ENCODE measurements around the gene CAPN13.
"Not testable (repeated sequence)": the region's sequence is repeated elsewhere in the genome, so short reads cannot be mapped to it uniquely, and the experiment has no call there.

Gene CAPN13

GRCh38 chr2:30705711-30706533 is 101.3 kb downstream of the CAPN13 start:
- DNase-seq (ENCODE audit: low read depth, low spot score), result no peak

- no peak for DNase-seq (ENCODE audit: low read depth, low spot score)
Measured at GRCh38 chr2:30705056-30705455, 102.2 kb downstream of the CAPN13 start.

GRCh38 chr2:30704309-30705020 is 102.8 kb downstream of the CAPN13 start:
- no peak for DNase-seq (ENCODE audit: low read depth, low spot score)

GRCh38 chr2:30702694-30703093 is 104.6 kb downstream of the CAPN13 start:
- no peak for DNase-seq (ENCODE audit: low read depth, low spot score)

GRCh38 chr2:30701782-30702181 is 105.5 kb downstream of the CAPN13 start:
- DNase-seq (ENCODE audit: low read depth, low spot score), result no peak

- not testable (repeated sequence) for DNase-seq (ENCODE audit: low read depth, low spot score)
Measured at GRCh38 chr2:30697242-30698103, 109.8 kb downstream of the CAPN13 start.

- no peak for DNase-seq (ENCODE audit: low read depth, low spot score)
Measured at GRCh38 chr2:30695749-30696148, 111.5 kb downstream of the CAPN13 start.

GRCh38 chr2:30694286-30695055 is 112.8 kb downstream of the CAPN13 start:
- no peak for DNase-seq (ENCODE audit: low read depth, low spot score)

GRCh38 chr2:30693821-30694281 is 113.4 kb downstream of the CAPN13 start:
- no peak for DNase-seq (ENCODE audit: low read depth, low spot score)

- DNase-seq (ENCODE audit: low read depth, low spot score), result no peak
Measured at GRCh38 chr2:30692829-30693275, 114.4 kb downstream of the CAPN13 start.

- no peak for DNase-seq (ENCODE audit: low read depth, low spot score)
Measured at GRCh38 chr2:30691948-30692828, 115.1 kb downstream of the CAPN13 start.

GRCh38 chr2:30691091-30691947 is 115.9 kb downstream of the CAPN13 start:
- DNase-seq (ENCODE audit: low read depth, low spot score), result no peak

- no peak for DNase-seq (ENCODE audit: low read depth, low spot score)
Measured at GRCh38 chr2:30690126-30690561, 117.1 kb downstream of the CAPN13 start.

GRCh38 chr2:30689496-30690125 is 117.6 kb downstream of the CAPN13 start:
- no peak for DNase-seq (ENCODE audit: low read depth, low spot score)

GRCh38 chr2:30688956-30689401 is 118.3 kb downstream of the CAPN13 start:
- no peak for DNase-seq (ENCODE audit: low read depth, low spot score)

GRCh38 chr2:30686669-30687068 is 120.6 kb downstream of the CAPN13 start:
- no peak for DNase-seq (ENCODE audit: low read depth, low spot score)

GRCh38 chr2:30686000-30686399 is 121.2 kb downstream of the CAPN13 start:
- DNase-seq (ENCODE audit: low read depth, low spot score), result no peak

GRCh38 chr2:30684996-30685395 is 122.2 kb downstream of the CAPN13 start:
- no peak for DNase-seq (ENCODE audit: low read depth, low spot score)

Measured in activated naive CD8-positive, alpha-beta T cell treated with anti-CD3 and anti-CD28 coated beads, Interleukin-2, amount 50 U/mL, for 16 hours (primary cell).